ENCODE data around the gene KLHDC7B.

The KLHDC7B gene

GRCh38 chr22:50600538-50600937, 54.8 kb downstream of the KLHDC7B start, which contains the start of gene MAPK8IP2:
Gene MAPK8IP2 (plus strand): TSS chr22:50600793. CDS start chr22:50600819, 26 bp downstream.
- H3K4me3 ChIP-seq (ENCODE audit: low read depth, low read length): peak within 1 kb of the TSS; percentile 30
- TF ChIP-seq, protein P1, sequence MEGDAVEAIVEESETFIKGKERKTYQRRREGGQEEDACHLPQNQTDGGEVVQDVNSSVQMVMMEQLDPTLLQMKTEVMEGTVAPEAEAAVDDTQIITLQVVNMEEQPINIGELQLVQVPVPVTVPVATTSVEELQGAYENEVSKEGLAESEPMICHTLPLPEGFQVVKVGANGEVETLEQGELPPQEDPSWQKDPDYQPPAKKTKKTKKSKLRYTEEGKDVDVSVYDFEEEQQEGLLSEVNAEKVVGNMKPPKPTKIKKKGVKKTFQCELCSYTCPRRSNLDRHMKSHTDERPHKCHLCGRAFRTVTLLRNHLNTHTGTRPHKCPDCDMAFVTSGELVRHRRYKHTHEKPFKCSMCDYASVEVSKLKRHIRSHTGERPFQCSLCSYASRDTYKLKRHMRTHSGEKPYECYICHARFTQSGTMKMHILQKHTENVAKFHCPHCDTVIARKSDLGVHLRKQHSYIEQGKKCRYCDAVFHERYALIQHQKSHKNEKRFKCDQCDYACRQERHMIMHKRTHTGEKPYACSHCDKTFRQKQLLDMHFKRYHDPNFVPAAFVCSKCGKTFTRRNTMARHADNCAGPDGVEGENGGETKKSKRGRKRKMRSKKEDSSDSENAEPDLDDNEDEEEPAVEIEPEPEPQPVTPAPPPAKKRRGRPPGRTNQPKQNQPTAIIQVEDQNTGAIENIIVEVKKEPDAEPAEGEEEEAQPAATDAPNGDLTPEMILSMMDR (IDR thresholded peaks at IDR 0.05; ENCODE audit: insufficient read depth, low read length, missing control alignments): no peak

More at GRCh38 chr22:50600538-50600937, 54.8 kb downstream of the KLHDC7B start, which contains the start of gene MAPK8IP2:
- CTCF ChIA-PET: no interaction called here
- DNase-seq (ENCODE audit: low read depth, low spot score): no peak
- POLR2A ChIA-PET: no interaction called here

Measured in AG04449 (cell line).